HG02798 (cell line): ENCODE results near the gene YY1.
"Not testable (repeated sequence)": the region's sequence is repeated elsewhere in the genome, so short reads cannot be mapped to it uniquely, and the experiment has no call there.

Source experiments
- ATAC-seq: cut with Tn5 transposase; IDR thresholded peaks from one replicate; pipeline ENCODE4 v1.9.1; 2021; ENCODE audit warnings: mild to moderate bottlenecking; ENCODE audit not compliant: unreplicated experiment, poor library complexity

YY1 gene

GRCh38 chr14:100309028-100309737 lies 70.2 kb downstream of the YY1 start:
- no peak for ATAC-seq

GRCh38 chr14:100312110-100312876 lies 73.3 kb downstream of the YY1 start:
- not testable (repeated sequence) for ATAC-seq

GRCh38 chr14:100312877-100313400 lies 74.0 kb downstream of the YY1 start:
- ATAC-seq = no peak

GRCh38 chr14:100313464-100314230 lies 74.7 kb downstream of the YY1 start:
- ATAC-seq = no peak

- ATAC-seq = no peak
Observed at GRCh38 chr14:100314724-100315123, 75.8 kb downstream of the YY1 start.

GRCh38 chr14:100317389-100317788 lies 78.4 kb downstream of the YY1 start:
- no peak for ATAC-seq

- ATAC-seq = peak; percentile 82
Observed at GRCh38 chr14:100317912-100318808, 79.2 kb downstream of the YY1 start.

- ATAC-seq = no peak
Observed at GRCh38 chr14:100320157-100320856, 81.4 kb downstream of the YY1 start.

- ATAC-seq = no peak
Observed at GRCh38 chr14:100321473-100322137, 82.7 kb downstream of the YY1 start.

GRCh38 chr14:100322138-100322957 lies 83.4 kb downstream of the YY1 start:
- no peak for ATAC-seq

GRCh38 chr14:100323121-100323941 lies 84.4 kb downstream of the YY1 start, which contains the start of gene SLC25A47:
TSS of gene SLC25A47 (plus strand) at chr14:100323339. CDS start at chr14:100323415, 76 bp downstream.
- no peak for ATAC-seq

GRCh38 chr14:100323942-100324307 lies 85.0 kb downstream of the YY1 start:
- no peak for ATAC-seq

GRCh38 chr14:100325231-100325632 lies 86.3 kb downstream of the YY1 start:
- ATAC-seq = no peak

- no peak for ATAC-seq
Observed at GRCh38 chr14:100325958-100326357, 87.0 kb downstream of the YY1 start.

- ATAC-seq = no peak
Observed at GRCh38 chr14:100327128-100327527, 88.2 kb downstream of the YY1 start.

- no peak for ATAC-seq
Observed at GRCh38 chr14:100328495-100329163, 89.7 kb downstream of the YY1 start.
